ENCODE measurements around the gene RMRP. TPM values are rescaled to one million over a fixed set of nuclear protein-coding genes. Genes with fewer than 3 reads are reported as not detected.

Gene RMRP
- total and polyA plus RNA-seq, 2 experiments from 2014 or later: 3,174 TPM; not detected in 1

GRCh38 chr9:35609820-35610163, 48.0 kb downstream of the RMRP start:
- 96% methylated on average over 13 of the region's 13 CpGs for WGBS (ENCODE audit: low lambda C conversion rate, missing lambda C conversion rate)
- H3K27ac ChIP-seq: no peak overlapping the region
- TF ChIP-seq EZH2phosphoT487 (IDR thresholded peaks at IDR 0.05; ENCODE audit: low read depth, severe bottlenecking, unreplicated experiment): no peak
- TF ChIP-seq CTCF (IDR thresholded peaks at IDR 0.05; ENCODE audit: poor library complexity): no peak
- no peak for TF ChIP-seq EZH2 (IDR thresholded peaks at IDR 0.05; ENCODE audit: borderline replicate concordance)
- no peak overlapping the region for H3K4me3 ChIP-seq
- no peak overlapping the region for H2AFZ ChIP-seq
- no peak for DNase-seq (ENCODE audit: low spot score)
- H3K4me1 ChIP-seq (ENCODE audit: insufficient read depth): peaks cover 6% of the 10 kb centered on the region
- H3K4me2 ChIP-seq: no peak overlapping the region
- peaks cover 20% of the 10 kb centered on the region for H3K79me2 ChIP-seq
- H3K36me3 ChIP-seq (replicated peaks; ENCODE audit: insufficient read depth, low read depth): no peaks in the 10 kb centered on the region
- H3K9me2 ChIP-seq (replicated peaks; ENCODE audit: insufficient read depth): no peaks in the 10 kb centered on the region
- no peaks in the 10 kb centered on the region for H3K9me3 ChIP-seq (ENCODE audit: low read depth)
- H3K27me3 ChIP-seq: peaks cover 8% of the 10 kb centered on the region
- H4K20me1 ChIP-seq (ENCODE audit: insufficient read depth, poor library complexity, severe bottlenecking): peaks cover 18% of the 10 kb centered on the region

- H3K36me3 ChIP-seq (replicated peaks; ENCODE audit: insufficient read depth, low read depth): no peaks in the 10 kb centered on the region
- TF ChIP-seq EZH2phosphoT487 (IDR thresholded peaks at IDR 0.05; ENCODE audit: low read depth, severe bottlenecking, unreplicated experiment) (no peak), EZH2 (IDR thresholded peaks at IDR 0.05; ENCODE audit: borderline replicate concordance) (no peak), CTCF (IDR thresholded peaks at IDR 0.05; ENCODE audit: poor library complexity) (no peak)
Observed at GRCh38 chr9:35609001-35609819, 48.6 kb downstream of the RMRP start.

GRCh38 chr9:35608221-35608620, 49.6 kb downstream of the RMRP start:
- peaks cover 8% of the 10 kb centered on the region for H3K4me1 ChIP-seq (ENCODE audit: insufficient read depth)
- H3K9me2 ChIP-seq (replicated peaks; ENCODE audit: insufficient read depth): no peaks in the 10 kb centered on the region
- H3K9me3 ChIP-seq (ENCODE audit: low read depth): no peaks in the 10 kb centered on the region
- DNase-seq (ENCODE audit: low spot score): no peak
- H3K4me2 ChIP-seq: no peak overlapping the region
- no peaks in the 10 kb centered on the region for H3K36me3 ChIP-seq (replicated peaks; ENCODE audit: insufficient read depth, low read depth)
- WGBS (ENCODE audit: low lambda C conversion rate, missing lambda C conversion rate): 95% methylated on average over 7 of the region's 7 CpGs
- H2AFZ ChIP-seq: no peak overlapping the region
- H3K79me2 ChIP-seq: peaks cover 20% of the 10 kb centered on the region
- H3K27me3 ChIP-seq: no peaks in the 10 kb centered on the region
- peaks cover 18% of the 10 kb centered on the region for H4K20me1 ChIP-seq (ENCODE audit: insufficient read depth, poor library complexity, severe bottlenecking)
- H3K4me3 ChIP-seq: no peak overlapping the region
- H3K27ac ChIP-seq: no peak overlapping the region
- no peak for TF ChIP-seq CTCF (IDR thresholded peaks at IDR 0.05; ENCODE audit: poor library complexity)

More at GRCh38 chr9:35609001-35609819, 48.6 kb downstream of the RMRP start:
- no peak overlapping the region for H2AFZ ChIP-seq
- no peak for DNase-seq (ENCODE audit: low spot score)
- H3K79me2 ChIP-seq: peaks cover 20% of the 10 kb centered on the region
- H3K4me2 ChIP-seq: no peak overlapping the region
- no peaks in the 10 kb centered on the region for H3K9me2 ChIP-seq (replicated peaks; ENCODE audit: insufficient read depth)
- no peak overlapping the region for H3K27ac ChIP-seq
- H3K4me3 ChIP-seq: no peak overlapping the region
- H3K4me1 ChIP-seq (ENCODE audit: insufficient read depth): peaks cover 6% of the 10 kb centered on the region
- peaks cover 4% of the 10 kb centered on the region for H3K27me3 ChIP-seq
- H4K20me1 ChIP-seq (ENCODE audit: insufficient read depth, poor library complexity, severe bottlenecking): peaks cover 18% of the 10 kb centered on the region
- H3K9me3 ChIP-seq (ENCODE audit: low read depth): no peaks in the 10 kb centered on the region
- 97% methylated on average over 29 of the region's 31 CpGs for whole genome bisulfite sequencing (ENCODE audit: low lambda C conversion rate, missing lambda C conversion rate)

Small RNA genes lying within 50 kb of the gene (microRNA-seq; reads per million reads assigned to microRNA genes)
- gene MIR4667: 4.0 reads per million

Small RNA genes lying within 50 kb of the gene (small RNA-seq; reads per million reads assigned to genes)
- gene MIR4667: not detected
- gene RMRP: not detected
- not detected for gene RN7SL22P

Other genes with a start within 250 kb of the RMRP start
- 12.6 and 17.7 TPM in 2 replicates for gene RUSC2, start 167.9 kb downstream of the RMRP start, total RNA-seq
- gene RUSC2, start 167.9 kb downstream of the RMRP start, polyA plus RNA-seq: 16.6 and 17.5 TPM in 2 replicates
- 17.4 and 20.1 TPM in 2 replicates for gene TESK1, start 52.8 kb downstream of the RMRP start, total RNA-seq
- gene TESK1, start 52.8 kb downstream of the RMRP start, polyA plus RNA-seq: 27.2 and 30.3 TPM in 2 replicates
- 1.9 and 2.0 TPM in 2 replicates for gene CD72, start 39.6 kb downstream of the RMRP start, total RNA-seq
- gene CD72, start 39.6 kb downstream of the RMRP start, polyA plus RNA-seq: 1.1 and 1.3 TPM in 2 replicates
- gene SIT1, start 7.1 kb downstream of the RMRP start, total RNA-seq: not detected in 2 replicates
- gene SIT1, start 7.1 kb downstream of the RMRP start, polyA plus RNA-seq: not detected in 2 replicates
- 12.1 and 13.8 TPM in 2 replicates for gene CCDC107, start 273 bp upstream of the RMRP start, total RNA-seq
- 39.5 and 42.2 TPM in 2 replicates for gene CCDC107, start 273 bp upstream of the RMRP start, polyA plus RNA-seq
- gene ARHGEF39, start 7.2 kb upstream of the RMRP start, total RNA-seq: 1.8 and 9.4 TPM in 2 replicates
- 5.2 and 5.6 TPM in 2 replicates for gene ARHGEF39, start 7.2 kb upstream of the RMRP start, polyA plus RNA-seq
- gene CA9, start 15.9 kb upstream of the RMRP start, total RNA-seq: 0.27 TPM in 1 of 2 replicates, not detected in the other
- gene CA9, start 15.9 kb upstream of the RMRP start, polyA plus RNA-seq: 2.1 and 2.4 TPM in 2 replicates
- 98.7 and 106 TPM in 2 replicates for gene TPM2, start 31.9 kb upstream of the RMRP start, total RNA-seq
- gene TPM2, start 31.9 kb upstream of the RMRP start, polyA plus RNA-seq: 166 and 203 TPM in 2 replicates
- gene TLN1, start 74.2 kb upstream of the RMRP start, total RNA-seq: 100 and 113 TPM in 2 replicates
- 70.5 and 73.4 TPM in 2 replicates for gene TLN1, start 74.2 kb upstream of the RMRP start, polyA plus RNA-seq
- gene CREB3, start 74.6 kb upstream of the RMRP start, total RNA-seq: 54.6 and 69.6 TPM in 2 replicates
- 79.8 and 79.9 TPM in 2 replicates for gene CREB3, start 74.6 kb upstream of the RMRP start, polyA plus RNA-seq
- gene GBA2, start 91.2 kb upstream of the RMRP start, total RNA-seq: 58.5 and 60.5 TPM in 2 replicates
- 77.5 and 80.2 TPM in 2 replicates for gene GBA2, start 91.2 kb upstream of the RMRP start, polyA plus RNA-seq
- 17.1 and 19.3 TPM in 2 replicates for gene RGP1, start 91.3 kb upstream of the RMRP start, total RNA-seq
- gene RGP1, start 91.3 kb upstream of the RMRP start, polyA plus RNA-seq: 11.2 and 11.4 TPM in 2 replicates
- gene MSMP, start 96.3 kb upstream of the RMRP start, total RNA-seq: not detected in 2 replicates
- gene MSMP, start 96.3 kb upstream of the RMRP start, polyA plus RNA-seq: not detected in 2 replicates
- gene NPR2, start 133.6 kb upstream of the RMRP start, total RNA-seq: 12.8 and 13.9 TPM in 2 replicates
- gene NPR2, start 133.6 kb upstream of the RMRP start, polyA plus RNA-seq: 12.2 and 14.4 TPM in 2 replicates
- gene SPAG8, start 154.2 kb upstream of the RMRP start, total RNA-seq: 0.10 and 1.4 TPM in 2 replicates
- 0.55 and 0.63 TPM in 2 replicates for gene SPAG8, start 154.2 kb upstream of the RMRP start, polyA plus RNA-seq
- 31.9 and 45.7 TPM in 2 replicates for gene HINT2, start 157.0 kb upstream of the RMRP start, total RNA-seq
- 81.4 and 87.3 TPM in 2 replicates for gene HINT2, start 157.0 kb upstream of the RMRP start, polyA plus RNA-seq
- not detected in 2 replicates for gene FAM221B, start 170.7 kb upstream of the RMRP start, total RNA-seq
- 0.26 TPM in 1 of 2 replicates, not detected in the other for gene FAM221B, start 170.7 kb upstream of the RMRP start, polyA plus RNA-seq
- gene TMEM8B, start 171.2 kb upstream of the RMRP start, total RNA-seq: 7.5 and 12.3 TPM in 2 replicates
- 13.4 and 14.6 TPM in 2 replicates for gene TMEM8B, start 171.2 kb upstream of the RMRP start, polyA plus RNA-seq
- gene OR13J1, start 212.4 kb upstream of the RMRP start, total RNA-seq: not detected in 2 replicates
- not detected in 2 replicates for gene OR13J1, start 212.4 kb upstream of the RMRP start, polyA plus RNA-seq
- 0.24 and 0.90 TPM in 2 replicates for gene HRCT1, start 248.2 kb upstream of the RMRP start, total RNA-seq
- gene HRCT1, start 248.2 kb upstream of the RMRP start, polyA plus RNA-seq: 0.72 and 1.8 TPM in 2 replicates